ENCODE data around the gene TMEM221. TPM values are rescaled to one million over a fixed set of nuclear protein-coding genes. Genes with fewer than 3 reads are reported as not detected.

The TMEM221 gene
- total and polyA plus RNA-seq, 3 donors from 2014 or later, result 0.68 to 2.6 (median 1.4) TPM

DNA sequence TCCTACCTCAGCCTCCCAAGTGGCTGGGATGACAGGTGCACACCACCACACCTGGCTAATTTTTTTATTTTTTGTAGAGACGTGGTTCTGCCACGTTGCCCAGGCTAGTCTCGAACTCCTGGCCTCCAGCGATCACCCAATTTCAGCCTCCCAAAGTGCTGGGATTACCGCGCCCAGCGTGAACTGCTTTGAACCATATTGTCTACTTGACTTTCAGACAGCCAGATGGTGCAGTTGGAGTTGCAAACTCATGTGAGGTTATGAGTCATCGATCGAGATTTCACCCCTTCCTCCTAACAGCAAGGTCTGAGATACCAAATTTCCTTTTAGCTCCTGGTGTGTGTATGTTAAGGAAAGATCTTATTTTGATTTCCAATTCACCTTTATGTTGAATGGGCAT lies 24.6 kb upstream of the TMEM221 start:
- H3K27ac ChIP-seq, result no peak overlapping the region
- 84 to 91% methylated on average over 9 of the region's 9 CpGs for WGBS, 2 donors
- TF ChIP-seq POLR2A (IDR thresholded peaks at IDR 0.05), result no peak
- TF ChIP-seq, protein P1, sequence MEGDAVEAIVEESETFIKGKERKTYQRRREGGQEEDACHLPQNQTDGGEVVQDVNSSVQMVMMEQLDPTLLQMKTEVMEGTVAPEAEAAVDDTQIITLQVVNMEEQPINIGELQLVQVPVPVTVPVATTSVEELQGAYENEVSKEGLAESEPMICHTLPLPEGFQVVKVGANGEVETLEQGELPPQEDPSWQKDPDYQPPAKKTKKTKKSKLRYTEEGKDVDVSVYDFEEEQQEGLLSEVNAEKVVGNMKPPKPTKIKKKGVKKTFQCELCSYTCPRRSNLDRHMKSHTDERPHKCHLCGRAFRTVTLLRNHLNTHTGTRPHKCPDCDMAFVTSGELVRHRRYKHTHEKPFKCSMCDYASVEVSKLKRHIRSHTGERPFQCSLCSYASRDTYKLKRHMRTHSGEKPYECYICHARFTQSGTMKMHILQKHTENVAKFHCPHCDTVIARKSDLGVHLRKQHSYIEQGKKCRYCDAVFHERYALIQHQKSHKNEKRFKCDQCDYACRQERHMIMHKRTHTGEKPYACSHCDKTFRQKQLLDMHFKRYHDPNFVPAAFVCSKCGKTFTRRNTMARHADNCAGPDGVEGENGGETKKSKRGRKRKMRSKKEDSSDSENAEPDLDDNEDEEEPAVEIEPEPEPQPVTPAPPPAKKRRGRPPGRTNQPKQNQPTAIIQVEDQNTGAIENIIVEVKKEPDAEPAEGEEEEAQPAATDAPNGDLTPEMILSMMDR (IDR thresholded peaks at IDR 0.05), result no peak
- intact Hi-C loops (cut with DNase I; ENCODE audit: low total_unique reads), result no loop called here
- DNase-seq, result no peak
- no peak overlapping the region for H3K4me3 ChIP-seq
- no peaks in the 10 kb centered on the region for H3K27me3 ChIP-seq
- no peaks in the 10 kb centered on the region for H3K9me3 ChIP-seq
- H3K4me1 ChIP-seq, result peaks cover 41% of the 10 kb centered on the region
- no peaks in the 10 kb centered on the region for H3K36me3 ChIP-seq (ENCODE audit: low read depth, missing control alignments)

DNA sequence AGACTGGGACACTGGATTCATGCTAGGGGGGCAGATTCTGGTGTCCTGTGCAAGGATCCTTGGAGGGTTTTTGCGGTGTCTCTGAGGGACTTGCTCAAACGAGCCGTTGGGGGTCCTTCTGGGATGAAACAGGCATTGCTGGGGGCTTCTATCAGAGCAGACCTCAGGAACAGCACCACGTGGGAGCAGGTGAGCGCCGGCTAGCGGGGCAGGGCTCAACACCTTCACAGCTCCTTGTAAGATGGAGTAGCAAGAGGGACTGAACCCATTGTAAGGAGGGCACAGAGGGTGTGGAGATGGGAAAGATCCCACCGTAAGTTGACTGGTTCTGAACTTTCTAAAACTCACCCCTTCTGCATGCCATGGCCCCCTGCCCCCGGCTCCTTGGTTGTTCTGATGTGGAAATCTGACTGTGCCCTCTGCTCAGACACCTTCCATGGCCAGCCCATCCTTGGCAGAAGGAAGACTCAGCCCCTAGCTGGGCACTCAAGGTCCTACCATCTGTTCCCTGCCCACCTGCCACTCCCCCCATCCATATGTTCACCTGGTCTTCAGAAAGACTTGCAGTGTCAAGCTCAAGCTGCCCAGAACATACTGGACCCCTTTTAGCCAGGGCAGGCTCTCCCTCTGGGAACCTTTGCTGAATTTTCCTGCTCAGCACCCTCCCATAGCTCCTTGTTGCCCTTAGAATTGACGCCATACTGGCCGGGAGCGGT lies 23.1 kb upstream of the TMEM221 start:
- Histone ChIP-seq H3K9me3 (no peaks in the 10 kb centered on the region), H3K4me3 (peak overlapping the region; percentile 74 to 75), H3K27me3 (no peaks in the 10 kb centered on the region), H3K27ac (peak overlapping the region in 1 of 2 donors; percentile 89), H3K36me3 (ENCODE audit: low read depth, missing control alignments) (no peaks in the 10 kb centered on the region), H3K4me1 (peaks cover 47% of the 10 kb centered on the region)
- no peak for DNase-seq
- intact Hi-C loops (cut with DNase I; ENCODE audit: low total_unique reads), result no loop called here
- no peak for TF ChIP-seq POLR2A (IDR thresholded peaks at IDR 0.05)
- TF ChIP-seq, protein P1 (IDR thresholded peaks at IDR 0.05), result no peak
- WGBS, 2 donors, result 33 to 52% methylated on average over 12 of the region's 12 CpGs

DNA sequence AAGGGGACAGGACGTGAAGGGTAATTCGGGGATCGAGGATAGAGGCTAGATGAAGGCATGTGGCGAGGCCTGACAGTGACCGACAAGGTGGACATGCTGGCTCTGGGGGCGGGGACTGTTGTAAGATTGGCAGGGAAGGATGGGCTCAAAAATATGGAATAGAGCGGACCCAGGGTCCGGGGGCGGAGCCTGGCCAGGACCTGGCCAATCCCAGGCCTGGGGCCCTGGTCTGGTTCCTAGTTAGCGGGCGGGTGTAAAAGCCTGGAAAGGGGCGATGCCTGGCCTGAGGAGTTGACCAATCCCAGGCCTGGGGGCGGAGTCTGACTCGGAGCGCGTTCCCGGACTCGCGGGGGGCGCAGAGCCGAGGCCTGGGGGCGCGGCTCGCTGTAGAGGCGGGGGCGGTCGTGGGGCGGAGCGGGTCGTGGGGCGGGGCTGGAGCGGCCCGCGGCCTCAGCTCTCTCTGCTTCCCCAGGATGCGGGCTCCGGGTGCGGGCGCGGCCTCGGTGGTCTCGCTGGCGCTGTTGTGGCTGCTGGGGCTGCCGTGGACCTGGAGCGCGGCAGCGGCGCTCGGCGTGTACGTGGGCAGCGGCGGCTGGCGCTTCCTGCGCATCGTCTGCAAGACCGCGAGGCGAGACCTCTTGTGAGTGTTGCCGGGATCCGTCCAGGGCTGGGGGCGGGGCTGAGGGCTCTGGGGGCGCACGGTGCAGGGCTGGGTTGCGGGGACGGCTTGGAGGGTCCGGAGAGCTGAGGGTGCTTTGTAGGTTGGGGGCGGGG lies 21.8 kb upstream of the TMEM221 start, which contains the start of gene SLC27A1:
Gene SLC27A1, plus strand, starts transcription at position 457 of the 774 bp plus-strand sequence. Its CDS starts 17 bp downstream, at position 474.
- Histone ChIP-seq H3K4me3 (peak within 1 kb of the TSS; percentile 74 to 75), H3K27ac (peak within 1 kb of the TSS; percentile 89 to 90), H3K4me1 (peaks cover 33% of the 10 kb centered on the region), H3K9me3 (no peaks in the 10 kb centered on the region), H3K27me3 (no peaks in the 10 kb centered on the region), H3K36me3 (ENCODE audit: low read depth, missing control alignments) (no peaks in the 10 kb centered on the region)
- no peak for TF ChIP-seq POLR2A (IDR thresholded peaks at IDR 0.05)
- TF ChIP-seq, protein P1 (IDR thresholded peaks at IDR 0.05), result no peak
- intact Hi-C loops (cut with DNase I; ENCODE audit: low total_unique reads), result no loop called here
- DNase-seq, result peak; percentile 100
- WGBS, 2 donors, result 0 to 1% methylated on average over 34 of the region's 67 CpGs

DNA sequence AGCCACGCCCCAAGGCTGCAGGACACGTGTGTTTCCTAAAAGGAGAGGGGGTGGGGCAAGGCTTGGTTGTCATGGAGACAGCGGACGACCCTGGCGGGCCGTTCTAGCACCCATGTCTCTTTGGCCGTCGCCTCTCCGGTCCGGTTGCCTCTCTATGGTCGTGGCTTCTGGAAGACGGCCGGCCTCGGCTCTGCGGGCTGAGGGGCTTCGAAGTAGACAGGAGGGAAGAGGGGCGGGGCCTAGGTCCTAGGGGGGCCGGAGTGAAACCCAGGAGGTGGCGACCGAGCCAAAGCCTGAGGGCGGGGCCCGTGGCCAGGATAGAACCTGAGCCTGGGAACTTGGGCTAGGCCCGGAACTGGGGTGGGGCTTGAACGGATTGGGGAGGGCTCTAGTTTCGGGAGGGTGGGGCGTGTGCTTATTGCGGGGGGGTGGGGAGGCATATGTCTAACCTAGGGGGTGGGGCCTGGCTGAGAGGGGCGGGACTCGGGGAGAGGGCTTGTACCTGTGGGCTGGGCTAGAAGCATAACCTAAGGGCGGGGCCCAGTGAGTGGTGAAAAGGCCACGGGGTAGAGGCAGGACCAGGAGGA lies 21.1 kb upstream of the TMEM221 start:
- intact Hi-C loops (cut with DNase I; ENCODE audit: low total_unique reads), result no loop called here
- Histone ChIP-seq H3K27me3 (no peaks in the 10 kb centered on the region), H3K27ac (peak overlapping the region; percentile 89 to 90), H3K9me3 (no peaks in the 10 kb centered on the region), H3K4me1 (peaks cover 29% of the 10 kb centered on the region), H3K36me3 (ENCODE audit: low read depth, missing control alignments) (no peaks in the 10 kb centered on the region), H3K4me3 (peak overlapping the region; percentile 74 to 75)
- peak; percentile 98 for DNase-seq
- TF ChIP-seq, protein P1 (IDR thresholded peaks at IDR 0.05), result no peak
- TF ChIP-seq POLR2A (IDR thresholded peaks at IDR 0.05), result no peak
- 0 to 1% methylated on average over 6 to 31 of the region's 31 CpGs for WGBS, 2 donors
